Kidney (tissue), 14 donors: Measurements from ENCODE around the gene ALDH18A1. TPM values are rescaled to one million over a fixed set of nuclear protein-coding genes. Genes with fewer than 3 reads are reported as not detected.

Experiments used
- DNase-seq, 5 donors: peaks; one replicate each; pipeline ENCODE4 v3.0.0-alpha.2; 2013 to 2020
- FAIRE-seq: peaks from 2 replicates; lab custom pipeline; 2012; peaks lifted over from hg19 to GRCh38; lab: Jason Lieb, UNC
- H3K27ac ChIP-seq, 2 donors: one replicate each; pipeline ENCODE4 v1.7.0; 2013; ENCODE audit warnings: low read depth in 2 of 2, low read length in 2 of 2, inconsistent platforms in 1 of 2
- H3K27me3 ChIP-seq: one replicate; pipeline ENCODE4 v1.7.1; 2013; ENCODE audit warnings: low read length, inconsistent platforms; ENCODE audit not compliant: control insufficient read depth, insufficient read depth
- H3K36me3 ChIP-seq, 3 donors: one replicate each; pipeline versions ENCODE4 v1.7.0 to v1.7.1; 2013; ENCODE audit warnings: low read length in 3 of 3, control low read depth in 1 of 3, inconsistent platforms in 1 of 3; ENCODE audit not compliant: insufficient read depth in 3 of 3, control insufficient read depth in 2 of 3
- H3K4me1 ChIP-seq, 3 donors: one replicate each; pipeline versions ENCODE4 v1.7.0 to v1.7.1; 2013; ENCODE audit warnings: low read length in 3 of 3, inconsistent platforms in 1 of 3, low read depth in 1 of 3; ENCODE audit not compliant: control insufficient read depth in 2 of 3, insufficient read depth in 2 of 3
- H3K4me3 ChIP-seq, 3 donors: one replicate each; pipeline versions ENCODE4 v1.7.0 to v1.8.1; 2013; ENCODE audit warnings: low read length in 3 of 3, control low read depth in 1 of 3, inconsistent platforms in 1 of 3
- H3K9ac ChIP-seq, 3 donors: one replicate each; pipeline versions ENCODE4 v1.7.0 to v1.7.1; 2013; ENCODE audit warnings: low read length in 3 of 3, control low read depth in 1 of 3, inconsistent platforms in 1 of 3
- H3K9me3 ChIP-seq, 3 donors: one replicate each; pipeline versions ENCODE4 v1.7.0 to v1.7.1; 2013; ENCODE audit warnings: low read length in 3 of 3, control low read depth in 1 of 3, inconsistent platforms in 1 of 3; ENCODE audit not compliant: control insufficient read depth in 2 of 3, insufficient read depth in 1 of 3
- CTCF ChIP-seq: IDR thresholded peaks from 3 replicates; pipeline ENCODE4 v1.5.1; 2012; ENCODE audit warnings: mild to moderate bottlenecking, moderate library complexity, borderline replicate concordance; ENCODE audit not compliant: insufficient read depth; ENCODE audit errors: extremely low read depth
- intact Hi-C: fragments of 100-400 bp; cut with DNase I; formaldehyde crosslinking; loops from one replicate; pipeline ENCODE4 v1.11.1; 2022
- polyA plus RNA-seq: library from polyadenylated mRNA; stranded (reverse); fragments of 350-450 nt; fragmentation: Illumina TruSeq; extraction: RNeasy Lipid Tissue Mini Kit (QIAGEN cat#74804); gene quantifications from one replicate; pipeline ENCODE4 v1.2.3, GENCODE V29; 2014; ENCODE audit warnings: low read depth, low replicate concordance; ENCODE audit not compliant: insufficient read depth
- total RNA-seq: library from RNA; stranded (reverse); fragmentation: NEBNext Ultra II Directional; extraction: Animal tissue kit (Norgen Biotek cat#: 25700); gene quantifications from one replicate; pipeline ENCODE4 v1.2.1, GENCODE V29; 2021
- donor health status: control.
- donor health status: control.
- donor health status: control.
- donor health status: control.
- donor health status: control.
- donor health status: DM: yes; HTN: yes; CAD: no.
- donor health status: Normal renal cell carcinoma (clear cell type).

ALDH18A1 gene
- total and polyA plus RNA-seq, 2 donors from 2014 or later, result 23.6 to 72.0 TPM

DNA sequence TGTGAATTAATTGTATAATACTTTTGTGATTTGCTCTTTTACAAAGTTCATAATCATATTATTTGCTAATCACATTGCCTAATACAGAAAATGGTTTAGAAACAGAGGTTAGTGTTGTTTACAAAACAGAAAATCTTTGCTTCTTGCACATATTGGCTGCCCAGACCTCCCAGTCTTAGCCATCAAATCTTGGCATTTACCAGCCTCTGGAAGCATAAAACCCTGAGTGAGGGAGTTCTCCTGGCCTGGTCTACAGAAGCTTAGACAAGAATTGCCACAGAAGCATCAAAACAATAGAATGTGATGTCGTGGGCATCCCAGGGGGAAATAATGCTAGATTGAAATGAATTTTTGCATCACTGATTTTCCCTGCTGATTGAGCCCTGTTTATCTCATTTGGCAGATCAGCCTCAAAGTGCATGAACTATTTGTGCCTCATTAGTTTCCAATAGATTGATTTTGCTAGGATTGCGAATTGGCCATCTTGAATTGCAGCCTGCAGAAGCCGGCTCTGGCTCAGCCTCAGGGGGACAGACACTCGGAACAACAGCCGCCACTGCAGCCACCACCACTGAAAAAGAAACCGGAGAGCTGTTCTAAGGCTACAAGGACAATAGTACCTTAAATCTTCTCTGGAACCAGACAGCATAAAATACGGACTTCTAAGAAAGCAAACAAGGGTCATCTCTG, 84.2 kb downstream of the ALDH18A1 start:
- Histone ChIP-seq H3K4me1 (no peaks in the 10 kb centered on the region), H3K27ac (no peak overlapping the region), H3K9ac (no peak overlapping the region), H3K36me3 (no peaks in the 10 kb centered on the region), H3K4me3 (no peak overlapping the region), H3K9me3 (no peaks in the 10 kb centered on the region), H3K27me3 (no peaks in the 10 kb centered on the region)
- FAIRE-seq (no peak), DNase-seq (peak in 2 of 5 donors; percentile 50 to 57)
- no peak for TF ChIP-seq CTCF
- intact Hi-C loops, result no loop called here

- H3K9me3 ChIP-seq, result no peaks in the 10 kb centered on the region
- H3K36me3 ChIP-seq, result no peaks in the 10 kb centered on the region
- DNase-seq (no peak), FAIRE-seq (no peak)
- TF ChIP-seq CTCF, result no peak
- H3K4me1 ChIP-seq, result no peaks in the 10 kb centered on the region
- intact Hi-C loops, result no loop called here
- H3K4me3 ChIP-seq, result no peak overlapping the region
- H3K27ac ChIP-seq, result no peak overlapping the region
- no peaks in the 10 kb centered on the region for H3K27me3 ChIP-seq
- H3K9ac ChIP-seq, result no peak overlapping the region
Observed at GRCh38 chr10:95571390-95571789, 85.1 kb downstream of the ALDH18A1 start.

DNA sequence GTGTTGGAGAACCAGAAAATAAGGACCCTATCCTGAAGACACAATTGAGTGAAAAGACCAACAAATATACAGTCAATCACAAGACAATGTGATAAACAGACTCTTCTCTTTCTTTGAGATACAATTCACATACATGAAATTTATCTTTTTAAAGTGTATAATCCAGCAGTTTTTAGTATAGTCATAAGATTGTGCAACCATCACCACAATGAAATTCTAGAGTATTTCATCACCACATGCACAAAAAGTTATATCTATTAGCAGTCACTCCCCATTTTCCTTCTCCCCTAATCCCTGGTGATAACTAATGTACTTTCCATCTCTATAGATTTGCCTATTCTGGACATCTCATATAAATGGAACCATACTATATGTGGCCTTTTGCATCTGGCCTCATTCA, 87.1 kb downstream of the ALDH18A1 start:
- H3K9ac ChIP-seq, result no peak overlapping the region
- no peak for TF ChIP-seq CTCF
- H3K4me3 ChIP-seq, result no peak overlapping the region
- H3K4me1 ChIP-seq, result no peaks in the 10 kb centered on the region
- H3K36me3 ChIP-seq, result no peaks in the 10 kb centered on the region
- intact Hi-C loops, result no loop called here
- no peaks in the 10 kb centered on the region for H3K9me3 ChIP-seq
- FAIRE-seq (no peak), DNase-seq (no peak)
- H3K27me3 ChIP-seq, result no peaks in the 10 kb centered on the region
- H3K27ac ChIP-seq, result no peak overlapping the region
